Activated T-cell treated with anti-CD3 and anti-CD28 coated beads, Interleukin-2, amount 50 U/mL, for 4 hours (primary cell): ENCODE measurements around the gene CFAP57. TPM values are rescaled to one million over a fixed set of nuclear protein-coding genes. Genes with fewer than 3 reads are reported as not detected.

Experiments
- ATAC-seq, 2 donors: fragments of 200-7000 bp; cut with Tn5 transposase; one replicate each; pipeline ENCODE4 v1.10.0; 2021
- DNase-seq: peaks from one replicate; pipeline ENCODE4 v3.0.0-alpha.2; 2020
- H3K27me3 Mint-ChIP-seq: one replicate; pipeline ENCODE4 v1.8.0; 2021; ENCODE audit warnings: low read depth, mixed read lengths
- H3K36me3 Mint-ChIP-seq: one replicate; pipeline ENCODE4 v1.8.0; 2022; ENCODE audit warnings: mixed read lengths; ENCODE audit not compliant: insufficient read depth
- H3K4me1 Mint-ChIP-seq: one replicate; pipeline ENCODE4 v1.8.0; 2021; ENCODE audit warnings: low read depth, mixed read lengths
- H3K4me3 Mint-ChIP-seq: one replicate; pipeline ENCODE4 v1.8.0; 2021; ENCODE audit warnings: mild to moderate bottlenecking, moderate library complexity, mixed read lengths
- H3K9me3 Mint-ChIP-seq: one replicate; pipeline ENCODE4 v1.8.0; 2021; ENCODE audit warnings: mixed read lengths
- total RNA-seq, 3 donors: library from RNA; stranded (reverse); gene quantifications; one replicate each; pipeline ENCODE4 v1.2.1, GENCODE V29; 2021

Gene CFAP57
- total RNA-seq, 3 donors from 2014 or later: 0.05 to 0.41 TPM; not detected in 1

- Mint-ChIP-seq H3K4me1 (peaks cover 6% of the 10 kb centered on the region), H3K27me3 (peaks cover 55% of the 10 kb centered on the region), H3K36me3 (no peaks in the 10 kb centered on the region), H3K9me3 (no peaks in the 10 kb centered on the region), H3K4me3 (no peak overlapping the region)
- DNase-seq: no peak
- ATAC-seq: no peak
Observed at GRCh38 chr1:43149889-43150288, 22.2 kb upstream of the CFAP57 start.

GRCh38 chr1:43152866-43153265, 19.3 kb upstream of the CFAP57 start:
- Mint-ChIP-seq H3K27me3 (peaks cover 31% of the 10 kb centered on the region), H3K4me3 (no peak overlapping the region), H3K4me1 (peaks cover 3% of the 10 kb centered on the region), H3K36me3 (no peaks in the 10 kb centered on the region), H3K9me3 (no peaks in the 10 kb centered on the region)
- ATAC-seq: no peak
- no peak for DNase-seq

- ATAC-seq: no peak
- Mint-ChIP-seq H3K4me1 (peaks cover 2% of the 10 kb centered on the region), H3K36me3 (no peaks in the 10 kb centered on the region), H3K27me3 (peaks cover 28% of the 10 kb centered on the region), H3K4me3 (no peak overlapping the region), H3K9me3 (no peaks in the 10 kb centered on the region)
- DNase-seq: no peak
Observed at GRCh38 chr1:43153443-43153842, 18.7 kb upstream of the CFAP57 start.

GRCh38 chr1:43156026-43156425, 16.1 kb upstream of the CFAP57 start:
- no peaks in the 10 kb centered on the region for H3K36me3 Mint-ChIP-seq

GRCh38 chr1:43165162-43165561, 7.0 kb upstream of the CFAP57 start:
- Mint-ChIP-seq H3K4me1 (peaks cover 10% of the 10 kb centered on the region), H3K4me3 (no peak overlapping the region), H3K27me3 (no peaks in the 10 kb centered on the region), H3K36me3 (peaks cover 55% of the 10 kb centered on the region), H3K9me3 (no peaks in the 10 kb centered on the region)
- ATAC-seq (no peak), DNase-seq (no peak)

More at GRCh38 chr1:43156026-43156425, 16.1 kb upstream of the CFAP57 start:
- Mint-ChIP-seq H3K4me1 (no peaks in the 10 kb centered on the region), H3K27me3 (peaks cover 10% of the 10 kb centered on the region), H3K9me3 (no peaks in the 10 kb centered on the region), H3K4me3 (no peak overlapping the region)
- ATAC-seq (no peak), DNase-seq (no peak)

DNA sequence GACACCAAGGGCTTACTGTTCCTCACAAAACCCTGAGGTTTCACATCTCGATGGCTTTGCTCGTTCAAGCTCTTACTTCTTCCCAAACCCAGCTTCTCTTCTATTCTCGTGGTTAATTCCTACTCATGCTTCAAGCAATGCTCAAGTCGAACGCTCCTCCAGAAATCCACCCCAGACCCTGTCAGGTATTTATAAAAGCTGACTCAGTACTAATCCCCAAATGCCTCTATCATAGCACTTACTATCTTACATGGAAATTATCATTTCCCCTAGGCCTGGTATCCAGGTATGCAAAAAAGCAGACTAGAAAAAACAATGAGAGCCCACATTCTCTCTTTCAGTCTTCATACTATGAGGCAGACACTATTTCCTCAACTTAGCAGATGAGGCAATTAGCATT, 6.4 kb upstream of the CFAP57 start:
- H3K4me3 Mint-ChIP-seq: no peak overlapping the region
- DNase-seq (no peak), ATAC-seq (no peak)
- H3K9me3 Mint-ChIP-seq: no peaks in the 10 kb centered on the region
- no peaks in the 10 kb centered on the region for H3K27me3 Mint-ChIP-seq
- peaks cover 16% of the 10 kb centered on the region for H3K4me1 Mint-ChIP-seq
- peaks cover 58% of the 10 kb centered on the region for H3K36me3 Mint-ChIP-seq

GRCh38 chr1:43171312-43171875, 736 bp upstream of the CFAP57 start:
- Mint-ChIP-seq H3K4me1 (peaks cover 25% of the 10 kb centered on the region), H3K36me3 (peaks cover 38% of the 10 kb centered on the region), H3K4me3 (peak overlapping the region; percentile 97), H3K9me3 (no peaks in the 10 kb centered on the region), H3K27me3 (peaks cover 10% of the 10 kb centered on the region)
- no peak for ATAC-seq
- no peak for DNase-seq

- H3K27me3 Mint-ChIP-seq: peaks cover 20% of the 10 kb centered on the region
- DNase-seq (peak; percentile 85), ATAC-seq (peak; percentile 87 to 89)
- no peaks in the 10 kb centered on the region for H3K9me3 Mint-ChIP-seq
- peaks cover 25% of the 10 kb centered on the region for H3K4me1 Mint-ChIP-seq
- peak overlapping the region; percentile 97 for H3K4me3 Mint-ChIP-seq
- H3K36me3 Mint-ChIP-seq: peaks cover 30% of the 10 kb centered on the region
Observed at GRCh38 chr1:43172527-43172972, 420 bp downstream of the CFAP57 start.

DNA sequence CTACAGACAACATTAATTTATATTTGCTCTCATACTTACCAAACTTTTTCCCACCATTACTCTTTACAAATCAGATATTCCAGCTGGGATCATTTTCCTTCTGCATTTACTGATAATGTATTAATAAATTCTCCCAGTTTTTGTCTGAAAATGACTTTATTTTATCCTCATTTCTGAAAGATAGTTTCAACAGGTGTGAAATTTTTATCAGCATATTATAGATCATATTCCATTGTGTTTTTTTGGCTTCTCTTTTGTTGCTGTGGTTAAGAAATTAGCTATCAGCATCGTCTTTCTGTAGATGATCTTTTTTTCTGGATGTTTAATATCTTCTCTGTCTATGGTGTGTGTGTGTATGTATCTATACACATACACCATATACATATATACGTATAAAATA, 2.7 kb downstream of the CFAP57 start:
- no peaks in the 10 kb centered on the region for H3K9me3 Mint-ChIP-seq
- ATAC-seq: no peak
- H3K4me1 Mint-ChIP-seq: peaks cover 18% of the 10 kb centered on the region
- no peak for DNase-seq
- H3K27me3 Mint-ChIP-seq: peaks cover 20% of the 10 kb centered on the region
- no peak overlapping the region for H3K4me3 Mint-ChIP-seq
- peaks cover 10% of the 10 kb centered on the region for H3K36me3 Mint-ChIP-seq

GRCh38 chr1:43177691-43178090, 5.6 kb downstream of the CFAP57 start:
- ATAC-seq (no peak), DNase-seq (no peak)
- H3K9me3 Mint-ChIP-seq: no peaks in the 10 kb centered on the region
- H3K4me3 Mint-ChIP-seq: no peak overlapping the region
- no peaks in the 10 kb centered on the region for H3K36me3 Mint-ChIP-seq
- H3K27me3 Mint-ChIP-seq: peaks cover 20% of the 10 kb centered on the region
- H3K4me1 Mint-ChIP-seq: peaks cover under 1% of the 10 kb centered on the region

- no peak overlapping the region for H3K4me3 Mint-ChIP-seq
- DNase-seq (no peak), ATAC-seq (no peak)
- H3K4me1 Mint-ChIP-seq: no peaks in the 10 kb centered on the region
- no peaks in the 10 kb centered on the region for H3K9me3 Mint-ChIP-seq
- no peaks in the 10 kb centered on the region for H3K36me3 Mint-ChIP-seq
- peaks cover 4% of the 10 kb centered on the region for H3K27me3 Mint-ChIP-seq
Observed at GRCh38 chr1:43184388-43184787, 12.3 kb downstream of the CFAP57 start.

DNA sequence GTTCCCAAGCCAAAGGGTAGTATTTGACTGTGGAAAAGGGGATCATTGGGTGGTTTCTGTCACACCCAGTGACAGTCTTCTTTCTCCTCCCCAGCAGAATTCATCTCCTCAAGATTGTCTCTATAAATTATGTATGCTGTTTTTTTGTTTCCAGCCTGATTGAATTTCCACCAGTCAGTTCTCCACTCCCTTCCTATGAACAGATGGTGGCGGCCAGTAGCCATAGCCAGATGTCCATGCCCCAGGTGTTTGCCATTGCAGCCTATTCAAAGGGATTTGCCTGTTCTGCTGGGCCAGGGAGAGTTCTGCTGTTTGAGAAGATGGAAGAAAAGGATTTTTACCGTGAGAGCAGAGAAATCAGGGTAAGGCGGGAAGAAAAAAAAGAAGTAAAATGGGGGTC, 12.9 kb downstream of the CFAP57 start:
- no peak for DNase-seq
- Mint-ChIP-seq H3K27me3 (peaks cover 4% of the 10 kb centered on the region), H3K9me3 (no peaks in the 10 kb centered on the region), H3K36me3 (no peaks in the 10 kb centered on the region), H3K4me1 (no peaks in the 10 kb centered on the region), H3K4me3 (no peak overlapping the region)
- ATAC-seq: no peak

- Mint-ChIP-seq H3K9me3 (no peaks in the 10 kb centered on the region), H3K27me3 (peaks cover 7% of the 10 kb centered on the region), H3K36me3 (no peaks in the 10 kb centered on the region), H3K4me1 (no peaks in the 10 kb centered on the region), H3K4me3 (no peak overlapping the region)
- DNase-seq (no peak), ATAC-seq (no peak)
Observed at GRCh38 chr1:43188106-43188505, 16.0 kb downstream of the CFAP57 start.

- DNase-seq (no peak), ATAC-seq (no peak)
- Mint-ChIP-seq H3K4me1 (no peaks in the 10 kb centered on the region), H3K4me3 (no peak overlapping the region), H3K9me3 (peaks cover 8% of the 10 kb centered on the region), H3K36me3 (no peaks in the 10 kb centered on the region), H3K27me3 (peaks cover 14% of the 10 kb centered on the region)
Observed at GRCh38 chr1:43194509-43194908, 22.4 kb downstream of the CFAP57 start.

- DNase-seq: no peak
- peaks cover 8% of the 10 kb centered on the region for H3K9me3 Mint-ChIP-seq
- no peaks in the 10 kb centered on the region for H3K36me3 Mint-ChIP-seq
- no peak for ATAC-seq
- H3K4me1 Mint-ChIP-seq: no peaks in the 10 kb centered on the region
- H3K4me3 Mint-ChIP-seq: no peak overlapping the region
- peaks cover 11% of the 10 kb centered on the region for H3K27me3 Mint-ChIP-seq
Observed at GRCh38 chr1:43197343-43198127, 25.4 kb downstream of the CFAP57 start.
